HG02885 (cell line): ENCODE data around the gene SELENOS.

Experiments used
- ATAC-seq: cut with Tn5 transposase; IDR thresholded peaks from one replicate; pipeline ENCODE4 v1.9.1; 2021; ENCODE audit warnings: mild to moderate bottlenecking; ENCODE audit not compliant: unreplicated experiment, poor library complexity

The SELENOS gene

DNA sequence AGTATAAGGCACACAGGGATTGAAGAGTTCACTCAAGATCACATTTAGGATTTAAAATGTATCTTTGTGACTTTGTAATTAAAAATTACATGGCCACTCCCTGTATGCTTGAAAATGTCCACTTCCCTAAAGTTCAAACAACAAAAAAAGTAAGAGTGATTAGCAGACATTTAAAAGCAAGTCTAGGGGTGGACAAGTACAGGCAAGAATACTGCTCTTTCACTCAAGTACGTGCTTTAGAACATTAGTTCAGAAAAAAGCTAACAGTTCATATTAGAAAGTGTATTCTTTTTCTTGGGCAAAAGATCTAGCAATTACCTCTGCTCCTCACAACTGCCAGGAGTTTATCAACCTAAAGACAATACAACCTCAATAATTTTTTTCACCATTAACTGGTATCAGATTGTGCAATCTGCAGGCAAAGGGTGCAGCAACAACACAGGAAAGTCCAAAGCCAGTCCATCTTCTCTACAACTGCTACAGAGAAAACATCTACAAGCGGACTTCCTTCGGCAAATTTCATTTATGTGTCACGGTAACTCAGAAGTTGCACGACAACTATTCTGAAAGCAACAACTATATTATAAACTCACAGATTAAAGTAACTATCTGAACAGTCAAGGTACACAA is 43.5 kb downstream of the SELENOS start:
- ATAC-seq, result no peak

DNA sequence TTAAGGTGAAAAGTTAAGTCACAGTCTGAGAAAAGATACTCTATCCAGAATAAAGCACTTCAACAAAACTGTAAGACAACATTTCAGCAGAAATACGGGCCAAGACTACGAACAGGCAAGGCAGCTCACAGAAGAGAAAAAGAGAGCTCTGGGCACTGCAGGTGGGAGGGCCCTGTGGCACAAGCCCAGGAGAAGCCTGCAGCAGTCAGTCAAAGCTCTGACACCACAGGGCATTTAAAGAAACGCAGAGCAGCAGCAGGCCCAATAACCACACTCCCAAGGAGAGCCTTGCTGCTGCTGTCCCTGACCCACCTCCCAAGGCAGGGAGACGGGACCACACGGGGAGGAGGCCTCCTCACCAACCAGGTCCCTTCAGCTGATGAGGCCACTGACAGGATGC is 44.6 kb downstream of the SELENOS start:
- ATAC-seq, result no peak

DNA sequence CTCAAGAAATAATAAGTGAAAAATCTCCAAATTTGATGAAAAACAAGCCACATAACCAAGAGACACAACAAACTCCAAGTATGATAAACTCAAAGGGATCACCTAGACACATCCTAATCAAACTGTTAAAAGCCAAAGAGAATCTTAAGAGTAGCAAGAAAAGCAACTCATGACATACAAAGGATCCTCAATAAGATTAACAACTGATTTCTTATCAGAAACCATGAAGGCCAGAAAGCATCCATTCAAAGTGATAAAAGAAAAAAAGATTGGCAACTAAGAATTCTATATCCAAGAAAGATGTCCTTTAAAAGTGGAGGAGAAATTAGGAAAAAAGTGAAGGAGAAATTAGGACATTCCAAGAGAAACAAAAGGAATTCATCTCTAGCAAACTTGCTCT is 49.0 kb downstream of the SELENOS start:
- no peak for ATAC-seq

DNA sequence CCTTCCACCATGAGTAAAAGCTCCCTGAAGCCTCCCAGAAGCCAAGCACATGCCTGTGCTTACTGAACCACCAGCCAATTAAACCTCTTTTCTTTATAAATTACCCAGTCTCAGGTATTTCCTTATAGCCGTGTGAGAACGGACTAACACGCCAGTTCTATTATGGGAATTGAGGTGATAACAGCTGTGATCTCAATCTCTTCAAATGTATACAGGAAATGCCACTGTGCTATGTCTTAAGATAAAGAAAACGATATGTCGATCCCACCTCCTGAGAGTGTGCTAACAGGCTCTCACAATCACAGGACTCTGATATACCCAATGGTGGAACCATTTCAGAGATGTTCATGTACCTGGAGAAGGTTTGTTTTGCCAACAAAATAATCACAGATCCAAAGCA is 51.6 kb downstream of the SELENOS start:
- ATAC-seq, result no peak
